HG03039 (cell line): ENCODE measurements around the gene INHBB.
"Not testable (repeated sequence)": the region's sequence is repeated elsewhere in the genome, so short reads cannot be mapped to it uniquely, and the experiment has no call there.

ENCODE experiments used
- ATAC-seq: cut with Tn5 transposase; IDR thresholded peaks from one replicate; pipeline ENCODE4 v1.9.1; 2021; ENCODE audit warnings: mild to moderate bottlenecking, moderate library complexity; ENCODE audit not compliant: unreplicated experiment

Gene INHBB

GRCh38 chr2:120315367-120316033, 30.4 kb upstream of the INHBB start:
- ATAC-seq, result no peak

- ATAC-seq, result no peak
Measured at GRCh38 chr2:120316071-120316470, 29.9 kb upstream of the INHBB start.

GRCh38 chr2:120316528-120317179, 29.3 kb upstream of the INHBB start:
- ATAC-seq, result no peak

GRCh38 chr2:120317180-120317533, 28.8 kb upstream of the INHBB start:
- no peak for ATAC-seq

- ATAC-seq, result no peak
Measured at GRCh38 chr2:120317916-120318315, 28.0 kb upstream of the INHBB start.

GRCh38 chr2:120318626-120319025, 27.3 kb upstream of the INHBB start:
- ATAC-seq, result no peak

GRCh38 chr2:120319123-120319522, 26.8 kb upstream of the INHBB start:
- ATAC-seq, result no peak

- ATAC-seq, result no peak
Measured at GRCh38 chr2:120319686-120320317, 26.1 kb upstream of the INHBB start.

- no peak for ATAC-seq
Measured at GRCh38 chr2:120320318-120320851, 25.6 kb upstream of the INHBB start.

- ATAC-seq, result not testable (repeated sequence)
Measured at GRCh38 chr2:120320887-120321556, 24.9 kb upstream of the INHBB start.

GRCh38 chr2:120321721-120322284, 24.1 kb upstream of the INHBB start:
- no peak for ATAC-seq

GRCh38 chr2:120322329-120322728, 23.6 kb upstream of the INHBB start:
- no peak for ATAC-seq

- ATAC-seq, result no peak
Measured at GRCh38 chr2:120323214-120323613, 22.7 kb upstream of the INHBB start.

- no peak for ATAC-seq
Measured at GRCh38 chr2:120323807-120324399, 22.0 kb upstream of the INHBB start.

- ATAC-seq, result no peak
Measured at GRCh38 chr2:120324933-120325332, 21.0 kb upstream of the INHBB start.

- no peak for ATAC-seq
Measured at GRCh38 chr2:120326066-120326465, 19.9 kb upstream of the INHBB start.

GRCh38 chr2:120330946-120331822, 14.8 kb upstream of the INHBB start:
- no peak for ATAC-seq

- no peak for ATAC-seq
Measured at GRCh38 chr2:120331903-120332302, 14.0 kb upstream of the INHBB start.

- no peak for ATAC-seq
Measured at GRCh38 chr2:120332384-120332783, 13.6 kb upstream of the INHBB start.

- ATAC-seq, result no peak
Measured at GRCh38 chr2:120334068-120334467, 11.9 kb upstream of the INHBB start.
